Keratinocyte (primary cell): Measurements from ENCODE around the gene GHRH. TPM values are rescaled to one million over a fixed set of nuclear protein-coding genes. Genes with fewer than 3 reads are reported as not detected.

Source experiments
- DNase-seq: peaks from one replicate; pipeline ENCODE4 v3.0.0-alpha.2; 2011; ENCODE audit warnings: low read depth, missing footprints, low spot score
- FAIRE-seq: peaks from 2 replicates; lab custom pipeline; 2011; peaks lifted over from hg19 to GRCh38; lab: Jason Lieb, UNC
- H2AFZ ChIP-seq: 2 replicates; pipeline ENCODE4 v1.6.0; 2012; ENCODE audit warnings: low read length, control low read depth, inconsistent platforms; ENCODE audit not compliant: control insufficient read depth
- H3K27ac ChIP-seq: 2 replicates; pipeline ENCODE4 v1.5.1; 2011; ENCODE audit warnings: low read length; ENCODE audit not compliant: control insufficient read depth, insufficient read depth
- H3K27me3 ChIP-seq: 3 replicates; pipeline ENCODE4 v1.6.0; 2011; ENCODE audit warnings: low read length; ENCODE audit not compliant: control insufficient read depth, insufficient read depth; ENCODE audit errors: extremely low read depth
- H3K36me3 ChIP-seq, 2 experiments: 2 replicates in 1 of 2; 3 replicates in 1 of 2; pipeline ENCODE4 v1.5.1; 2011; ENCODE audit warnings: low read length in 2 of 2, mild to moderate bottlenecking in 1 of 2; ENCODE audit not compliant: control insufficient read depth in 2 of 2, insufficient read depth in 2 of 2; ENCODE audit errors: extremely low read depth in 1 of 2
- H3K4me1 ChIP-seq: 3 replicates; pipeline ENCODE4 v1.5.1; 2011; ENCODE audit warnings: low read length; ENCODE audit not compliant: control insufficient read depth, insufficient read depth; ENCODE audit errors: extremely low read depth
- H3K4me2 ChIP-seq: 3 replicates; pipeline ENCODE4 v1.6.0; 2011; ENCODE audit warnings: low read depth, low read length; ENCODE audit not compliant: control insufficient read depth, insufficient read depth; ENCODE audit errors: extremely low read depth
- H3K4me3 ChIP-seq, 3 experiments: fragments of 200-600 bp in 1 of 3; sonication (generic) in 1 of 3; 2 replicates in 2 of 3; 3 replicates in 1 of 3; pipeline ENCODE4 v1.5.1; 2011 to 2016; ENCODE audit warnings: low read length in 3 of 3, mild to moderate bottlenecking in 3 of 3, control low read depth in 2 of 3, inconsistent platforms in 1 of 3, low read depth in 1 of 3, mixed read lengths in 1 of 3, mixed run types in 1 of 3, moderate library complexity in 1 of 3; ENCODE audit not compliant: control insufficient read depth in 2 of 3, insufficient read depth in 2 of 3; ENCODE audit errors: extremely low read depth in 1 of 3
- H3K79me2 ChIP-seq: 2 replicates; pipeline ENCODE4 v1.6.0; 2012; ENCODE audit warnings: low read length; ENCODE audit not compliant: control insufficient read depth, insufficient read depth
- H3K9ac ChIP-seq: 3 replicates; pipeline ENCODE4 v1.6.0; 2011; ENCODE audit warnings: low read length; ENCODE audit not compliant: control insufficient read depth, insufficient read depth; ENCODE audit errors: extremely low read depth
- H3K9me1 ChIP-seq: 3 replicates; pipeline ENCODE4 v1.6.0; 2011; ENCODE audit warnings: low read length; ENCODE audit not compliant: control insufficient read depth, insufficient read depth; ENCODE audit errors: extremely low read depth
- H3K9me3 ChIP-seq: 2 replicates; pipeline ENCODE4 v1.5.1; 2012; ENCODE audit warnings: low read depth, low read length; ENCODE audit not compliant: control insufficient read depth
- H4K20me1 ChIP-seq: 3 replicates; pipeline ENCODE4 v1.6.0; 2011; ENCODE audit warnings: low read length; ENCODE audit not compliant: control insufficient read depth, insufficient read depth; ENCODE audit errors: extremely low read depth
- EZH2 ChIP-seq: IDR thresholded peaks from one replicate; pipeline ENCODE4 v1.6.1; 2012; ENCODE audit warnings: inconsistent platforms, mild to moderate bottlenecking, low read length, moderate library complexity
- dilution Hi-C: fragments of 300-500 bp; cut with MboI; formaldehyde crosslinking; loops from one replicate; pipeline ENCODE4 v1.7.0; 2020; ENCODE audit warnings: low sequenced_read_pairs; ENCODE audit not compliant: extremely low pct_ligation_motif_present
- polyA plus RNA-seq, 5 experiments: library from polyadenylated mRNA; depleted of rRNA in 3 of 5; stranded (reverse) in 3 of 5; stranded (forward) in 1 of 5; unstranded in 1 of 5; fragments of >200 nt; gene quantifications; 1 replicate in 1 of 5; 2 replicates in 3 of 5; 3 replicates in 1 of 5; pipeline versions ENCODE4 v1.2.1 to v1.2.3, GENCODE V29; 2011 to 2012; ENCODE audit warnings: missing spikeins in 2 of 5, low read depth in 1 of 5, low replicate concordance in 1 of 5
- TF ChIP-seq, protein P1 (sequence below), 3 experiments: IDR thresholded peaks in 1 of 3; conservative IDR thresholded peaks in 1 of 3; optimal IDR thresholded peaks in 1 of 3; 2 replicates in 2 of 3; 3 replicates in 1 of 3; pipeline versions ENCODE3 to v1.5.1; 2011; ENCODE audit warnings: low read length in 3 of 3, mild to moderate bottlenecking in 3 of 3, moderate library complexity in 2 of 3, control low read depth in 1 of 3, inconsistent platforms in 1 of 3; ENCODE audit not compliant: insufficient read depth in 2 of 3; ENCODE audit errors: extremely low read depth in 1 of 3

Gene GHRH
- polyA plus RNA-seq, 1 donor (not counting 4 experiments of a cell fraction or from before 2014, with no cell fraction given), result not detected

DNA sequence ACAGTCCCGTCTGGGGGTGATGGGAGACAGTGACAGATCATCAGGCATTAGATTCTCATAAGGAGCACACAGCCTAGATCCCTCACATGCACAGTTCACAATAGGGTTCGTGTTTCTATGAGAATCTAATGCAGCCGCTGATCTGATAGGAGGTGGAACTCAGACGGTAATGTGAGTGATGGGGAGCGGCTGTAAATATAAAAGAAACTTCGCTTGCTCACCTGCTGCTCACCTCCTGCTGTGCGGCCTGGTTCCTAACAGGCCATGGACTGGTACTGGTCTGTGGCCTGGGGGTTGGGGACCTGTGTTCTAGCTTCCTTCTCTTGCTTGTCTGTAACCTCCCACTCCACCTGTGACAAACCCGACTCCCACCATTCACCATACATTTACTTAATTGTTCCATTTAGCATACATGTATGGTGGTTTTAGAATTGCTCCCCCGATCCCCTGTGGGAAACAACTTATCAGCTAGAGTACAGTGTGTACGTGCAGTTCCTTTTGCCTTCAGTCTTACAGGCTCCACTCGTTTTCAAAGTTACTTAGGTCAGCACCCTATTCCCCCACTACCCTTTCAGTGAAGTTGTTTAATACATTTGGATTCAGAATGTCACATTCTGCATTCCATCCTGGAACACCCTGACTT, 31.8 kb upstream of the GHRH start:
- Histone ChIP-seq H3K4me1 (peaks cover 60% of the 10 kb centered on the region), H3K9ac (peak overlapping the region; percentile 16), H3K9me3 (no peaks in the 10 kb centered on the region), H3K4me3 (no peak overlapping the region), H3K9me1 (no peaks in the 10 kb centered on the region), H3K4me2 (no peak overlapping the region), H2AFZ (no peak overlapping the region), H3K79me2 (peaks cover 54% of the 10 kb centered on the region), H4K20me1 (no peaks in the 10 kb centered on the region), H3K36me3 (peaks cover 2 to 13% of the 10 kb centered on the region in 2 experiments), H3K27me3 (no peaks in the 10 kb centered on the region), H3K27ac (peak overlapping the region; percentile 98)
- FAIRE-seq (no peak), DNase-seq (no peak)
- dilution Hi-C loops, result no loop called here
- TF ChIP-seq, protein P1, sequence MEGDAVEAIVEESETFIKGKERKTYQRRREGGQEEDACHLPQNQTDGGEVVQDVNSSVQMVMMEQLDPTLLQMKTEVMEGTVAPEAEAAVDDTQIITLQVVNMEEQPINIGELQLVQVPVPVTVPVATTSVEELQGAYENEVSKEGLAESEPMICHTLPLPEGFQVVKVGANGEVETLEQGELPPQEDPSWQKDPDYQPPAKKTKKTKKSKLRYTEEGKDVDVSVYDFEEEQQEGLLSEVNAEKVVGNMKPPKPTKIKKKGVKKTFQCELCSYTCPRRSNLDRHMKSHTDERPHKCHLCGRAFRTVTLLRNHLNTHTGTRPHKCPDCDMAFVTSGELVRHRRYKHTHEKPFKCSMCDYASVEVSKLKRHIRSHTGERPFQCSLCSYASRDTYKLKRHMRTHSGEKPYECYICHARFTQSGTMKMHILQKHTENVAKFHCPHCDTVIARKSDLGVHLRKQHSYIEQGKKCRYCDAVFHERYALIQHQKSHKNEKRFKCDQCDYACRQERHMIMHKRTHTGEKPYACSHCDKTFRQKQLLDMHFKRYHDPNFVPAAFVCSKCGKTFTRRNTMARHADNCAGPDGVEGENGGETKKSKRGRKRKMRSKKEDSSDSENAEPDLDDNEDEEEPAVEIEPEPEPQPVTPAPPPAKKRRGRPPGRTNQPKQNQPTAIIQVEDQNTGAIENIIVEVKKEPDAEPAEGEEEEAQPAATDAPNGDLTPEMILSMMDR (optimal IDR thresholded peaks at IDR 0.05 in 1 of 3, IDR thresholded peaks at IDR 0.05 in 1 of 3, conservative IDR thresholded peaks at IDR 0.05 in 1 of 3; ENCODE audit: extremely low read depth in 1 of 3, insufficient read depth in 2 of 3, low read length in 3 of 3), result no peak
- TF ChIP-seq EZH2, result no peak

DNA sequence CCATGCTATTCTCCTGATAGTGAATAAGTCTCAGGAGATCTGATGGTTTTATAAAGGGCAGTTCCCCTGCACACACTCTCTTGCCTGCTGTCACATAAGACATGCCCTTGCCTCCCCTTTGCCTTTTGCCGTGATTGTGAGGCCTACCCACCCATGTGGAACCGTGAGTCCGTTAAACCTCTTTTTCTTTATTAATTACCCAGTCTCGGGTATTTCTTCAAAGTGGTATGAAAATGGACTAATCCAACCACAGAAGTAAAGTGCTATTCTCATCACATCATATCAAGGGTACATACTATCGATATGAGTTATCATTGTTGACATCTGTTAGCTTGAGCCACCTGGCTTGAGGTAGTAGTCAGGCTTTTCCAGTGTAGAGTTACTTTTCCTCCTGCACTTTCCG, 30.1 kb upstream of the GHRH start:
- H4K20me1 ChIP-seq, result no peaks in the 10 kb centered on the region
- peaks cover 2 to 13% of the 10 kb centered on the region in 2 experiments for H3K36me3 ChIP-seq
- H2AFZ ChIP-seq, result no peak overlapping the region
- TF ChIP-seq, protein P1 (optimal IDR thresholded peaks at IDR 0.05 in 1 of 3, IDR thresholded peaks at IDR 0.05 in 1 of 3, conservative IDR thresholded peaks at IDR 0.05 in 1 of 3; ENCODE audit: extremely low read depth in 1 of 3, insufficient read depth in 2 of 3, low read length in 3 of 3), result no peak
- no peak for TF ChIP-seq EZH2
- no peak overlapping the region for H3K27ac ChIP-seq
- DNase-seq (no peak), FAIRE-seq (no peak)
- H3K4me2 ChIP-seq, result no peak overlapping the region
- peaks cover 50% of the 10 kb centered on the region for H3K4me1 ChIP-seq
- H3K4me3 ChIP-seq, result no peak overlapping the region
- H3K79me2 ChIP-seq, result peaks cover 41% of the 10 kb centered on the region
- H3K27me3 ChIP-seq, result no peaks in the 10 kb centered on the region
- dilution Hi-C loops, result no loop called here
- no peak overlapping the region for H3K9ac ChIP-seq
- no peaks in the 10 kb centered on the region for H3K9me3 ChIP-seq
- no peaks in the 10 kb centered on the region for H3K9me1 ChIP-seq
